ENCODE results near the gene MFSD2B.
"Not testable (repeated sequence)": the region's sequence is repeated elsewhere in the genome, so short reads cannot be mapped to it uniquely, and the experiment has no call there.

Gene MFSD2B

DNA sequence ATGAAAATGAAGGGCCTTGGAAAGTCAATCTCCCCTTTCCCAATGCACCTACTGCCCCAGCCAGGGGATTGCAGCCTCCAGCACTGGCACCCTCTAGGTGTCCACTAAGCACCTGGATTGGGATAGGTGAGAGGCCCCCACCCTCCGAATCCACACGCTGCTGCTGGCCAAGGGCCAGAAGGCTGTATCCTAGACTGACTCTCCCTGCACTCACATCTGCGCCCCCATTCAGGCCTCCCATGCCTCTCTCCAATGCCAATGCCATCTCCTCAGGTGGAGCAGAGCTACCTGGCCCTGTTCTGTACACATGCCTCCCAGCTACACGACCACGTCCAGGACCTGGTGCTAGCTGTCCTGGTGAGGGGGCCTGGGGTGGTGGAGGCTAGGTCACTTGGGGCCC is 9.8 kb downstream of the MFSD2B start:
- no peak for DNase-seq

DNA sequence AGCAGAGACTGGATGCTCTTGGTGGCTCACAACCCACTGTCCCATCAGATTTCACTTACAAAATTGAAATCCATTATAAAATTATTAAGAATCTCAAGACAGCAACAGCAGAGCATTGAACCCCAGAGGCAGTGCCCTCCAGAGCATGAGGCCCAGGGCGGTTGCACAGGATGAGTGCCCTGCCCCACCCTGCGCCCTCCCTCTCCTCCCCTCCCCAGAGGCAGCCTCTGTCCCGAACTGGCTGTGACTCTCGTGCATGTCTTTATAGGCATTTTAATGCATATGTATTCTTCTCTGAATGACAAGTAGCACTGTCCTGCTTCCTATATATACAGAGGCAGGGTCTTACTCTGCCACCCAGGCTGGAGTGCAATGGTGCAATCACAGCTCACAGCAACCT is 10.4 kb downstream of the MFSD2B start:
- DNase-seq = no peak

DNA sequence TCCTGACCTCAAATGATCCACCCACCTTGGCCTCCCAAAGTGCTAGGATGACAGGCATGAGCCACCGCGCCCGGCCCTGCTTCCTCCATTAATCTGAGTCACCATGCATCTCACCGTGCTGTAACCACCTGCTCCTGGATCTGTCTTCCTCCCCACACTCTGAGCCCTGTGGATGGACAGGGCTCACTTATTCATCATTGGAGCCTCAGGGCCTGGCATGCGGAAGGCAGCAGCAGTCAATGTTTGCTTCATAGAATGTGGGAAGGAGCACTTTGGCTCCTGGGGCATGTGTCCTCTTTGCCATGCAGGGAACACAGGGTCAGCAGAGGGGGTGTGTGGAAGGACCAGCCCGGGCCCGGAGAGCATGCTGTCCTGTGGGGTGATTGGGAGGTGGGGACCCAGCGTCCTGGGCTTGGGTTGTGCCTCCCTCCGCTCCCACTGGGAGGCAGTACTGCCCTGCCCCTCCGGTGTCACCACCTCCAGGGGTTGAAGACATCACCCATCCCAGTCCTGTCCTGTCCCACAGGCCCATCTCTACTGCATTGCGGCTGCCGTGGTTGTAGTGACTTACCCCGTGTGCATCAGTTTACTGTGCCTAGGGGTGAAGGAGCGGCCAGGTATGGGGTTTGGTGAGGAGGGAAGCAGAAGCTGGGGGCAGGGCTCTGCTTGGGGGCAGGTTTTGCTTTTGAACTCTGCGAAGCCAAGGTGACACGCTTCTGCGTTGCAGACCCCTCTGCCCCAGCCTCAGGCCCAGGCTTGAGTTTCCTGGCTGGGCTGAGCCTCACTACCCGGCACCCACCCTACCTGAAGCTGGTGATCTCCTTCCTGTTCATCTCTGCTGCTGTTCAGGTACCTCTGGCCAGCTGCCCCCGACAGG is 11.5 kb downstream of the MFSD2B start:
- peak in 1 of 2 experiments; percentile 42 for DNase-seq

DNA sequence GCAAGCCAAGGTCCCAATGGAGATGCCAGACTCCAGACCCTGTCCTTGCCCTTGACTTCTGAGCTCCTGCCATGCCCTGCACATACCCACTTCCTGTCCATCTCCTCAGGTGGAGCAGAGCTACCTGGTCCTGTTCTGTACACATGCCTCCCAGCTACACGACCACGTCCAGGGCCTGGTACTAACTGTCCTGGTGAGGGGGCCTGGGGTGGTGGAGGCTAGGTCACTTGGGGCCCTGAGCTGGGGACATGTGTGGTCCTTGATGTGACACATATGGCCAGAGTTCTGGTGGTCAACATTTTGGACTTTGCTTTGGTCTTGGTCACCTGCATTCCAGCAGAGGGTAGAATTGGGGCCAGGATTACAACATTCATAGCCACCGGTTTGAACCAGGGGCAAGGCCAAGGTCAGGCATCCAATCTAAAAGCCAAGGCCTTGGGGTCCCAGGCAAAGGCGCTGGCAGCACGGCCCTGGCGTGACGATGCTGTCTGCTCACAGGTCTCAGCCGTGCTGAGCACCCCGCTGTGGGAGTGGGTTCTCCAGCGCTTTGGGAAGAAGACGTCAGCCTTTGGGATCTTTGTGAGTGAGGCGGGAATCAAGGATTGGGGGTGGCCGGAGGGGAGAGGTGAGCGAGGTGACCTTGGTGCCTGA is 12.6 kb downstream of the MFSD2B start:
- no peak for DNase-seq

DNA sequence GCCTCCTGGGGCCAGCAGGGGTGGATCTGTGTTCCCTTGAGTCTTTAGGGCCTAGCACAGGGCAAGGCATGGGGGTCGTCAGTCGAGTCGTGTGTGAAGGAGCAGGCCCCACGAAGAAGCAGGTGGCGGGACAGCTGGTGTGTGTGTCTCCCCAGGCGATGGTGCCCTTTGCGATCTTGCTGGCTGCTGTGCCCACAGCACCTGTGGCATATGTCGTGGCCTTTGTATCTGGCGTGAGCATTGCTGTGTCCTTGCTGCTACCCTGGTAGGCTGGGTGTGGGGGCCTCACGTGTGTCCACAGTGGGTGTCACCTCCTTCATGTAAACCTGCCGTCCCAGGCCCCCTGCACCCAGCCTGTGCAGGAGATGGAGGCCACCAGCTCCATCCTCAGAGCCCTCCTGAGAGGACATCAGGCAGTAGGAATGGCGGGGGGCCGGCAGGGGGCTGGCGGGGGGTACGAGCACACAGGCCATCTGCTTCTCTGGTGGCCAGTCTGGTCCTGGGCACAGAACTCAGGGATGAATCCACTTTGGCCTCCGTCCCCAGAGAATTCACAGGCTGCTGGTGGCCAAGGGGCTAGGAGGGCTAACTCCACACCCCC is 13.2 kb downstream of the MFSD2B start:
- DNase-seq = no peak

DNA sequence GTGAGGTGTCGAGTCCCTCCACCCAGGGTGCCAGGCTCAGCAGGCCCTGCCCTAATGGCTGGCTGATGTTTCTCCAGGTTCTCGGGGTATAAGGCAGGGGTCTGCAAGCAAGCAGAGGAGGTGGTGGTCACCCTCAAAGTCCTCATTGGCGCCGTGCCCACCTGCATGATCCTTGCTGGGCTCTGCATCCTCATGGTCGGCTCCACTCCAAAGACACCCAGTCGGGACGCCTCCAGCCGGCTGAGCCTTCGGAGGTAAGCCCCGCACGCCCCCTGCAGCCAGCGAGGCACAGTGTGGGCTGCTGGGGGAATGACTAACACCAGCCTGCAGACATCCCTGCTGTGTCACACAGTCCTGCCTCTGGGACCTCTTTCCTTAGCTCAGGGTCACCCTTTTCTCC is 14.1 kb downstream of the MFSD2B start:
- DNase-seq = no peak

DNA sequence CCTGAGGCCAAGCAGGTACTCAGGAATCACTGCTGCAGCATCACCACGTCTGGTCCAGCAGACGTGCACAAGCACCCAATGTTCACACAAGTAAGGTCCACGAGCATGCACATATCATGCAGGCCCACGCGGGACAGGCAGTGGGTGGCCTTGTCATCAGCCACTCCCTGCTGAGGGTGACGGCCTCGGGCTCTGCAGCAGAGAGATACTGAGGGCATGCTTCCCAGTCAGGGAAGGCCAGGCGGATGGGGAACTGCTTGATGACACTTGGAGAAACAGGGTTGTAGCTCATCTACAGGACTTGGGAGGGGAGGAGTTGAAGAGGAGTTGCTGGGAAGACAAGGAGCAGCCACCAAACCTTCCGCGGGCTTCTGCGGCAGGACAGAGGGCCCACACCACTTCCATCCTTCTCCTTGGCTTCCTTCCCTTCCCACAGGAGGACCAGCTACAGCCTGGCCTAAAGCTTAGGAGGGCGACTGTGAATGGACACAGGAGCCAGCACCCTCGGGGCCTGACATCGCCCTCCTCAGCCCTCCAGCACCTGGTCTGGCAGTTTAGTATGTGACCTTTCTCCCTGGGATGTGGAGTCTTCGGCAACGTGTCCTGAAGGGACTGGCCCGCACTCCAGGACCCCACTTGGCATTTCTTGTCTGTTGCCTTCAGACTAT is 15.2 kb downstream of the MFSD2B start:
- DNase-seq = no peak

DNA sequence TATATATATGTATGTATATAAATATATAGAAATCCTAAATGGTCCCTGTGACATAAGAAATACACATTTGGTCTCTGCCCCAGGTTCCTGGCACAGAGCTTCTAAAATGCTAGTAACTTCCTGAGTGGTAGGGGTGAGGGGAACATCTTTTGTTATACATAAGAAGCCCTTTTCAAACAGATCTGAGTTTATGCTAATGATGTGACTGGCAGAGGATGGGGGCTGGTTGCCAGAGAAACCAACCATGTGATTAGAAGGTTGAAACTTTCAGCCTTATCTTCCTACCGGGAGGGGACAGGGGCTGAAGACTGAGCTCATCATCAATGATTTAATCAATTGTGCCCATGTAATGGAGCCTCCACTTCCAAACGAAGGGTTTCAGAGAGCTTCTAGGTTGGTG is 16.3 kb downstream of the MFSD2B start:
- no peak for DNase-seq

DNA sequence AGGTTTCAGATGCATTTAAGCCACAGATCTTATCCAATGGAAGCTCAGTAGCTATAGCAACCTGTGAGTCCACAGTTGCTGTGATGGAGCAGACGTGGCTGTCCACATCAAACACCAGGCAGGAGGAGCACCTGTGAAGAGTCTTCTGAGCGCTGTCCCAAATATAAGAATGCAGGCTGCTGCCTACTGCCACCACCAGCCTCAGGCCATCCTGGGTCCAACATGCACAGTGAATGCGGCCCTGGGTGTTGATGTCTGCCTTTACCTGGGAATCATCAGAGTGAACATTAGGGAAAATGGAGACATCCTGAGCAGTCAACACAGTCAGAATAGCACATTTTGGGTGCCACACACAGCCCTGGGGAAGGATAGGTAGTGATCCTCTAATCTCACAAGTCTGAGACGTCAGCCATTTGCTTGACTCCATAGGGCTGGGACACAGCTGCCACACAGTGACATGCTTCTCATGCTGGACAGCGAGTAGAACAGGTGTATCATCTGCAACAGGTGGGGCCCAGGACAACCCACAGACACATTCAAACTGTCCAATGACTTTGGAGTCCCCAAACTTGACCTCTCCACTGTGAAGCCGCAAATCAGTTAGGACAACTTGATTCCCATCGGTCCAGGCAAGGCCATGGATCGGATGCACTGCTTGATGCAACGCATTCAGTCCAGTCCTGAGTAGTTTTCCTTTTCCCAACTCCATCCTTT is 29.1 kb downstream of the MFSD2B start:
- DNase-seq = no peak

DNA sequence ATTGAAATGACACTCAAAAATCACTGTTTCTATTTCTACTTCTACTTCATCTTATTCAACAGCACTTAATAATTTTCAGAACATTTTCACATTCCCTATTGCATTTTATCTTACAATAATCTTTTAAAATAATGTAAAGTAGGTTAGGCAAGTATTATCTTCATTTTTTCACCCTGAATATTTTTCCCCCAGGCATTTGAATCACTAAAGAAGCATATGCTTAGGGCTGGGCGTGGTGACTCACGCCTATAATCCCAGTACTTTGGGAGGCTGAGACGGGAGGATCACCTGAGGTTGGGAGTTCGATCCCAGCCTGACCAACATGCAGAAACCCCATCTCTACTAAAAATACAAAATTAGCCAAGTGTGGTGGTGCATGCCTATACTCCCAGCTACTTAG is 30.6 kb downstream of the MFSD2B start:
- no peak for DNase-seq

DNA sequence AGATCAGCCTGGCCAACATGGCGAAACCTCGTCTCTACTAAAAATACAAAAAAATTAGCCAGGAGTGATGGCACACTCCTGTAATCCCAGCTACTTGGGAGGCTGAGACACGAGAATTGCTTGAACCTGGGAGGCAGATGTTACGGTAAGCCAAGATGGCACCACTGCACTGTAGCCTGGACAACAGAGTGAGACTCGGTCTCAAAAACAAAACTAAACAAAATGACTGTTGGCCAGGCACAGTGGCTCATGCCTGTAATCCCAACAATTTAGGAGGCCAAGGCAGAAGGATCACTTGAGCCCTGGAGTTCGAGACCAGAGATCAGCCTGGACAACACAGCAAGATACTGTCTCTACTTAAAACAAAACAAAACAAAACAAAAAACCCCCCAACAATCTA is 33.2 kb downstream of the MFSD2B start:
- DNase-seq = not testable (repeated sequence)

DNA sequence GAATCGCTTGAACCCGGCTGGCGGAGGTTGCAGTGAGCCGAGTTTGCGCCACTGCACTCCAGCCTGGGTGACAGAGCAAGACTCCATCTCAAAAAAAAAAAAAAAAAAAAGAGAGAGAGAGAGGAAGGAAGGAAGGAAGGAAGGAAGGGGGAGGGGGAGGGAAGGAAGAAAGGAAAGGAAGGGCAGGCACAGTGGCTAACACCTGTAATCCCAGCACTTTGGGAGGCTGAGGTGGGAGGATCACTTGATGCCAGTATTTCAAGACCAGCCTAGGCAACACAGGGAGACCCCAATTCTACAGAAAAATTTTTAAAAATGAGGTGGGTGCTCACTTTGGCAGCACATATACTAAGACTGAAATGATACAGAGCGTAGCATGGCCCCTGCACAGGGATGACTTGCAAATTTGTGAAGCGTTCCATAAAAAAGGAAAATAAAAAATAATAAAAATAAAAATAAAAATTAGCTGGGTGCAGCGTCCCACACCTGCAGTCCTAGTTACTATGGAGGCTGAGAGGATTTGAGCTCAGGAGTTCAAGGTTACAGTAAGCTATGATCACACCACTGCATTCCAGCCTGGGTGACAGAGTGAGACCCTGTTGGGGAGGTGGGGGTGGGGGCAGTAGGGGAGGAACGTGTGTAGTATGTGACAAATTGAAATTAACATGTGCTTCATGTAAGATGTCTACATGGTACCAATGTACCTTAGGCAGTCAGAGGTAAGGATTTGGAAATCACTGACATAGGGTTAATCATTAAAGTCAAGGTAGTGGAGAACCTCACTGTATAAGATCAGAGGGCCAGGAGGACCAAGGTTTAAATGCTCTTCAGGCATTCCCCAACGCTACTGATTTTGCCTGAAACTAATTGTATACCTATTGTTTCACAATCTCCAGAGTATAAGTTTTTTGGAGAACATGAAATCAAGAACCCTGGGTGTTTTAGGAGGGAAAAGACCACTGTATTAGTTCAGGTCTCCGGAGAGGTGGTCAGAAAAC is 35.9 kb downstream of the MFSD2B start:
- DNase-seq = no peak

DNA sequence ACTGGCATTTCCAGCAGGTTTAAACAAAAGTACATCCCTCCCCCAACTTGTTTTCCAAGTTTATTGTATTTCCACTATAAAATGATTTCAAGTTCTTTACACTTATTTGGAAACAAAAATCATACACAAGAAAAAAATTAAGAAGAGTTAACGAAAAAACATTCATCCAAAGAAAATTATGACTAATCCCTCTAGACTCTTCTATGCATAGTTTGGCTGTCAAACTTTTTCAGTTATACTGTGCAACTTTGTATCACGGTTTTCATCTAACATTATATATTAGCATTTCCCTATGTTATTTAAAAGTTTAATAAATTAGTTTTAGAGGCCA is 36.7 kb downstream of the MFSD2B start:
- no peak for DNase-seq

DNA sequence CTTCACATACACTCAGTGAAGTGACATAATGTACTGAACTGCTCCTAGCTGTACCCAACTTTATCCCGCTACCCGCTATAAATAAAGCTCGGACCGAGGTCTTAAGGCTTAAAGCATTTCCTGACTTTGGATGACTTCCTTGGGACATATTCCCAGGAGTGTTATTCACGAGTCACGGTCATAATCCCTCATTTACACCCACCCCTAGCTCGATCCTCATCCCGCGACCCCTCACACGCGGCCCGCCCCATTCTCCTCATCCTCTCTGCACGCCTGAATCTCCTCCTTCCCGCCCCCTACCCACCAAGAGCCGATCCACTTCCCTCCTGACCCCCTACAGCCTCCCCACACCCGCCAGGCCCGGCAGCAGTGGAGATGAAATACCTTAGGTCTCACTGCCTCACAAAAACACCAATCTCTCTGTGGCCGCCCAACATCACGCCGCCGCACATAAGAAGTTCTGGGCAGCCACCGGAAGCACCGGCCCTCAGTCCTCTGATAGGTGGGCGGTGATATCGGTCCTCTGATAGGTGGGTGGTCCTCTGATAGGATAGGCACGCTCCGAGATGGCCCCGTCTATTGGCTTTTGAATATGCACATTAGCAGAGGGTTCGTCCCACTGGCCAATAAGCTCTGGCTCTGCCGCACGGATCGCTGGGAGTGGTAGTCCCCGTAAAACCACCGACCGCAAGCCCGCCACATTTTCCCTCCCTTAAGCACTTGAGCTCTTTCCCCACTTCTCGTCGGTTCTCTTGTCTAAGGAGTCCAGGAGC is 37.2 kb downstream of the MFSD2B start, which contains the start of gene WDCP:
Gene WDCP (minus strand): TSS at position 462 of the 773 bp plus-strand sequence. CDS start 7,897 bp downstream, outside the sequence.
- DNase-seq = peak; percentile 98 to 99

DNA sequence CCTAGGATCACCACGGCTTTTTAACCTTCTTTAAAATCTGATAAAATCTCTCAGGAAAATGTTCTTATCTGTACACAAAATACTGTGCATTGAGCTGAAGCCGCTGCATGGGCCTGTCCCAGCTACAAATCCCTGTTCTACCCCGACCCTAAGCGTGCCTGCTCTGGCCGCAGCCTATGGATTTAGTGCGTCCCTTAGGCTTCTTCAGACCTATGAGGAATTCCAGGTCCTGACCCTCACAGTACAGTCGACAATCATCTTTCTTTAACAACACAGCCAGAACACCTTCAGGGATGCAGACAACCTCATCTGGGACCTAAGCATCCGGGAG is 37.8 kb downstream of the MFSD2B start:
- no peak for DNase-seq

DNA sequence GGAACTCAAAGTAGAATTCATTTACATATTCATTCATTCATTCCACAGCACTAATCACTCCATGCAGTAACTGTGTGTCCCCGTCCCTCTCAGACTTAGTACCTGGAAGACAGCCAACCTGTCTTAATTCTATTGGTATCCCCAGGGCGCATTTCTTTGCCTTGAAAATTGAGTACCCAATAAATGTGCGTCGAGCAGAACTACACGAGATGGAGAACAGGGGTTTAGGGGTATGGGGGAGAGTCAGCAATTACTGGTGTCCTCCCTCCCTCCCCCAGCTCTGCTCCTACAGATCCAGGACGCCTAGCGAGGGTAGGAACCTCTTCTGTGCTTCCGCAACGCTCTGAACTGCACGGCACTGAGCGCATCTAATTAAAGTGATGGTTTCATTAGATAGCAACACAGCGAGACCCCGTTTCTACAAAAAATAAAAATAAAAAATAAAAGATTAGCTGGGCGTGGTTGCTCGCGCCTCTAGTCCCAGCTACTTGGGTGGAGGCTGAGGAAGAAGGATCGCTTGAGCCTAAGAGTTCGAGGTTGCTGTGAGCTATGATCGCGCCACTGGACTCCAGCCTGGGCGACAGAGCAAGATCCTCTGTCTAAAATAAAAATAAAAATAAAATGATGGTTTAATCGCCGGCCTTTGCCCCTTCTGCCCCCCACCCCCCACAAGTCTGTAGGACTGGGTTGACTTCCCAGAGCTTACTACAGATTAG is 39.0 kb downstream of the MFSD2B start:
- DNase-seq = peak in 1 of 2 experiments; percentile 35

DNA sequence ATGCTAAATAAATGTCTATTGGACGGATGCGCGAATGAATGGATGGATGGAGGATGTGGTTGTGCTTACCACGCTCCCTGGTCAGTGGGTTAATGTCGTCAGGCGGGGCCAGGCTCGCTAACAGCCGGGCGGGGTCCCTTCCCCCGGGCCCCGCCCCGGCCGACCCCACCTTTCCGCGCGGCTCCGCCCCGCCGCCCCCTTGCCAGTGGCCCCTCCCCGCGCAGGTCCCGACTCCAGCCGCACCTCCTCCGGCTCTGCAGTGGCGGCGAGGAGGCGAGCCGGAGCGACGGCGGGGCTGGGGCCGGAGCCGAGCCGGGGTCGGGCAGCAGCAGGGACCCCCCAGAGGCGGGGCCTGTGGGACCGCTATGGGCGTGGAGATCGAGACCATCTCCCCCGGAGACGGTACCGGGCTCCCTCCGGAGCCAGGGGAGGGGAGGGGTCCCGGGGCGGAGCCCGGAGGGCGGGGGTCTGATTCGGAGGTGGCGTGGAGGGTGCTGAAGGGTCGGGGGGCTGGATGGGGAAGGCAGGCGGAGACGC is 39.7 kb downstream of the MFSD2B start, which contains the start of gene FKBP1B:
Gene FKBP1B (plus strand): TSS at position 257 of the 537 bp plus-strand sequence. CDS start 109 bp downstream, at position 366.
- DNase-seq = peak; percentile 24 to 81

DNA sequence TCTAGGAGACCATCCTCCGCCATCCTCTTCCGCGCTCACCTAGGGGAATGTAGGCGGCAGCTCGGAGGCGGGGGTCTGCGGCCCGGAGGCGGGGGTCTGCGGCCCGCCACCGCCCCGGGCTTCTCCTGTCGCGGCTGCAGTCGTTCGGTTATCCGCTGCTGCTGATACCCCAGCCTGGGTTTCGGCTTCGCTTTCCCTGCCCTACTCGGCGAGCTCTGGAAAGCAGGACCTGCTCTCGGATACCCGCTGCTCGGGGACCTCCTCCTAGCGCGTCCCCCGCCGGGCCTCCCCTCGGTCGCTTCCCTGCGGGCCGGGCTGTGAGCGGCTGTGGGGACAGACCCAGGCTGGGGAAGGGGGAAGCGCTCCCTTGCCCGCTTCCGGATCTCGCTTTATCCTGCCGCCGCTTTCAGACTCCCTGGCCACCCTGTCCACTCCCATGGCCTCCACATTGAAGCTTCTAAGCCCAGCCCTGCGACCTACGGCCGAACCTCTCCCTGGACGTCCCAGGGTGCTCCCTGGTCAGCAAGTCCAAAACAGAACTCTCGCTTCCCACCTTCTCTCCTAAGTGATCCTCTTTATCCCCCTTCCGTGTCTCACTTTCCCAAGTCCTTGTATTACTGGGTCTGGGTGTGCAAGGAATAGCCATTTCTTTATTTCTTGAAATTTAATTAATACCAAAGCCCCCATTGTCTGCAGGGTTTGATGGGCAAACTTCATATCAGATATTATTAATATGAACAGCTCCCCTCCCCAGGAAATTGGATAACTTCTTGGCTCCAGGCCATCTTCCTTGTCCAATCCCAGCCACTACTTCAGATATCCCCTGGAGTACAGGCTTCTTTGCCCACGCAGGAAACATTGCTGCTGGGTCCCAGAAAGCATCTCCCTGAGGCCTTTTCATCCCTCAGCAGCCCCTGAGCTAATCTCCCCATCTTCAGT is 40.4 kb downstream of the MFSD2B start:
- peak; percentile 3 to 53 for DNase-seq
